OCI-LY3 (cell line): ENCODE measurements around the gene NRXN3.

ENCODE experiments used
- H2AFZ ChIP-seq: fragments of 200-600, 300-600 bp; shearing (Covaris generic); 2 replicates; pipeline ENCODE4 v1.6.0; 2014; ENCODE audit warnings: antibody characterized with exemption, low read depth, low read length
- H3K27ac ChIP-seq: fragments of 200-600, 300-600 bp; sonication (generic); 2 replicates; pipeline ENCODE4 v1.5.1; 2014; ENCODE audit warnings: mild to moderate bottlenecking, low read length, moderate library complexity, mixed read lengths
- H3K27me3 ChIP-seq: fragments of 200-600, 300-600 bp; sonication (generic); 2 replicates; pipeline ENCODE4 v1.6.1; 2014; ENCODE audit warnings: low read depth, low read length, mixed read lengths
- H3K36me3 ChIP-seq: fragments of 200-600, 300-600 bp; sonication (generic); replicated peaks from 2 replicates; pipeline ENCODE3; 2014; ENCODE audit warnings: low read depth, low read length, mixed read lengths
- H3K4me1 ChIP-seq: fragments of 300-600, 200-600 bp; sonication (generic); 2 replicates; pipeline ENCODE4 v1.6.1; 2014; ENCODE audit warnings: low read length, mixed read lengths
- H3K4me2 ChIP-seq: fragments of 200-600, 300-600 bp; sonication (generic); 2 replicates; pipeline ENCODE4 v1.6.1; 2014; ENCODE audit warnings: low read length, mixed read lengths
- H3K4me3 ChIP-seq: fragments of 300-600, 200-600 bp; sonication (generic); 2 replicates; pipeline ENCODE4 v1.5.1; 2014; ENCODE audit warnings: antibody characterized with exemption, mild to moderate bottlenecking, low read length, moderate library complexity
- H3K79me2 ChIP-seq: fragments of 300-600, 200-600 bp; shearing (Covaris generic); 2 replicates; pipeline ENCODE4 v1.6.1; 2014; ENCODE audit warnings: mild to moderate bottlenecking, low read length, mixed read lengths
- H3K9ac ChIP-seq: fragments of 300-600, 200-600 bp; shearing (Covaris generic); 2 replicates; pipeline ENCODE4 v1.6.0; 2014; ENCODE audit warnings: mild to moderate bottlenecking, low read length, moderate library complexity
- H3K9me3 ChIP-seq: fragments of 200-600, 300-600 bp; shearing (Covaris generic); 2 replicates; pipeline ENCODE4 v1.6.1; 2014; ENCODE audit warnings: low read length, mixed read lengths; ENCODE audit not compliant: insufficient read depth
- H4K20me1 ChIP-seq: fragments of 200-600, 300-600 bp; sonication (generic); 2 replicates; pipeline ENCODE4 v1.6.1; 2016; ENCODE audit warnings: low read length, mixed read lengths; ENCODE audit not compliant: insufficient read depth
- EZH2phosphoT487 ChIP-seq: fragments of 200-600 bp; shearing (Covaris generic); IDR thresholded peaks from 2 replicates; pipeline ENCODE4 v1.6.1; 2018; ENCODE audit warnings: antibody characterized with exemption, mixed run types, low read depth
- TF ChIP-seq, protein P1 (sequence below): fragments of 200-600, 300-600 bp; sonication (generic); IDR thresholded peaks from 2 replicates; pipeline ENCODE4 v1.5.1; 2014; ENCODE audit warnings: antibody characterized with exemption, low read length, low read depth

Gene NRXN3

DNA sequence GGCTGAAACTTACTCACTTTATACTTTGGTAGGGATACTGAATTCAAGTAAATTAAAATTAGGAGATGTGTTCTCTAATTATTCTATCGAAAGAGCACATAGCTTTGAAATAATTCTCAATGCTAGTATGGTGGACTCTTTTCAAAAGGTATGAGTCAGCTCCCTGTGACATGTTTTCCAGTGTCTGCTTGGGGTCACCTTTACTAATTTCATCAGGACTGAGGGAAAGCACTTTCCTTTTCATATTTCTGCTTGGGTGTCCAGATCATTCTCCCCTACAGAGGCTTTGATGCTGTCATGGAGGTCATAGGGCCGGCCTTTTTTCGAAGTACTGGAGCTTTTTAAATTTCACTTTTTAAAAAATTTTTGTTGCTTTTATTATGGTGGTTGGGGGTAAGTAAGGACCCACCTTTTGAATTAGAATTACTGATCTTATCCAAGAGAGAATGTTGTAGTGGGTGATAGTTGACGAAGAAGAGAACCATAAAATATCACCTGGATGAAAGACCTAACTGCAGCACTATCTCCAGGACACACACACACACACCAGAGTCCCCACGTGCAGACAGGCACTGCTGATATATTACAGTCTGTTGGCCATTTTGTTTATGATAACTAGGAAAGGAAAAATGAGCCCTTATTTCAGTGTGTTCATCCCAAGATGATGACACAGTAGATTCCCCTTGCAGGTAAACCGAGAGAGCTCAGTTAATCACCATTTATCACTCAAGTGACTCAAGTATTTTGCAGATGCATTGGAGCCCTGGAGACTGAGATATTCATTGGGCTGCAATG lies 1482.5 kb downstream of the NRXN3 start:
- no peaks in the 10 kb centered on the region for H3K27me3 ChIP-seq
- no peak overlapping the region for H3K4me3 ChIP-seq
- H3K9me3 ChIP-seq: no peaks in the 10 kb centered on the region
- H2AFZ ChIP-seq: no peak overlapping the region
- no peaks in the 10 kb centered on the region for H4K20me1 ChIP-seq
- no peak overlapping the region for H3K9ac ChIP-seq
- TF ChIP-seq, protein P1, sequence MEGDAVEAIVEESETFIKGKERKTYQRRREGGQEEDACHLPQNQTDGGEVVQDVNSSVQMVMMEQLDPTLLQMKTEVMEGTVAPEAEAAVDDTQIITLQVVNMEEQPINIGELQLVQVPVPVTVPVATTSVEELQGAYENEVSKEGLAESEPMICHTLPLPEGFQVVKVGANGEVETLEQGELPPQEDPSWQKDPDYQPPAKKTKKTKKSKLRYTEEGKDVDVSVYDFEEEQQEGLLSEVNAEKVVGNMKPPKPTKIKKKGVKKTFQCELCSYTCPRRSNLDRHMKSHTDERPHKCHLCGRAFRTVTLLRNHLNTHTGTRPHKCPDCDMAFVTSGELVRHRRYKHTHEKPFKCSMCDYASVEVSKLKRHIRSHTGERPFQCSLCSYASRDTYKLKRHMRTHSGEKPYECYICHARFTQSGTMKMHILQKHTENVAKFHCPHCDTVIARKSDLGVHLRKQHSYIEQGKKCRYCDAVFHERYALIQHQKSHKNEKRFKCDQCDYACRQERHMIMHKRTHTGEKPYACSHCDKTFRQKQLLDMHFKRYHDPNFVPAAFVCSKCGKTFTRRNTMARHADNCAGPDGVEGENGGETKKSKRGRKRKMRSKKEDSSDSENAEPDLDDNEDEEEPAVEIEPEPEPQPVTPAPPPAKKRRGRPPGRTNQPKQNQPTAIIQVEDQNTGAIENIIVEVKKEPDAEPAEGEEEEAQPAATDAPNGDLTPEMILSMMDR: no peak
- no peak for TF ChIP-seq EZH2phosphoT487
- H3K27ac ChIP-seq: no peak overlapping the region
- no peaks in the 10 kb centered on the region for H3K79me2 ChIP-seq
- H3K4me2 ChIP-seq: no peak overlapping the region
- H3K4me1 ChIP-seq: no peaks in the 10 kb centered on the region
- no peaks in the 10 kb centered on the region for H3K36me3 ChIP-seq

DNA sequence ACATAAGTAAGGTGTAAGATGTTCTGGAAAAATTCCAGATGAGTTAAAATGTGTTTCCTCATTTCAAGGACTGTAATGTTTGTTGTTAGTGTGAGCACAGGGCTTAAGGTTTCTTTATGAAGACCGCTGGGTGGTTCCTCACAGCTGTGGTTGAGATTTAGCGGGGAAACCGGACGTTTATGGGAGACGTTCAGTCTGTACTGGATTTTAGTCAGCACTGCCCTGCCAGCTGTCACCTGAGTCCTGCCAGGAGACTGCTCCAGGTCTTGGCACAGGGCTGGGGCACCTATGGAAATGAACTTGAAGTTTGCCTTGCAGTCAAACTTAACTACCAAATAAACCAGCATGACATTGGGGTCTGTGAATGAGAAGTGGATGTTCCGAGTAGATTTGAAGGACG lies 1485.9 kb downstream of the NRXN3 start:
- TF ChIP-seq, protein P1: no peak
- no peak for TF ChIP-seq EZH2phosphoT487
- Histone ChIP-seq H3K4me3 (no peak overlapping the region), H3K36me3 (no peaks in the 10 kb centered on the region), H3K4me2 (no peak overlapping the region), H3K27ac (no peak overlapping the region), H3K4me1 (no peaks in the 10 kb centered on the region), H2AFZ (no peak overlapping the region), H4K20me1 (no peaks in the 10 kb centered on the region), H3K9me3 (no peaks in the 10 kb centered on the region), H3K9ac (no peak overlapping the region), H3K79me2 (no peaks in the 10 kb centered on the region), H3K27me3 (no peaks in the 10 kb centered on the region)

DNA sequence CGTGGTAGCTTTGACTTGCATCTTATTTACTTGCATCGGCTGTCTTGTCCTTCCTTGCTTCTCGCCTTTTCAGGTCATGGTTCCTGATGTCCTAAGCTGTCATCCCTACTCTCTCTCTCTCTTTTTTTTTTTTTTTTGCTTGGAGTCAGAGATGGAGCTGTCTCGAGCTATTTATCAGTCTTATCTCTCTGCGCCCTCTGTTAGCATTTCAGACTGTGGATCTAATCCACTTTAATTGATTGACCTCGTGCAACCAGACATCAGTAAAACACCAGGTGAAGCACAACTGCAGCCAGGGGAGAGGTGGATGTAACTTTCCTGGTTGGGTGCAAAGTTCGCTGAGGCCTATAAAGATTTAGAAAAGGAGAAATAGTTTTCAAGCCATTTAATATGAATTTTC lies 1486.3 kb downstream of the NRXN3 start:
- H3K4me1 ChIP-seq: no peaks in the 10 kb centered on the region
- no peaks in the 10 kb centered on the region for H3K27me3 ChIP-seq
- H3K4me2 ChIP-seq: no peak overlapping the region
- H2AFZ ChIP-seq: no peak overlapping the region
- H4K20me1 ChIP-seq: no peaks in the 10 kb centered on the region
- H3K36me3 ChIP-seq: no peaks in the 10 kb centered on the region
- H3K9ac ChIP-seq: no peak overlapping the region
- no peak overlapping the region for H3K27ac ChIP-seq
- no peak for TF ChIP-seq EZH2phosphoT487
- TF ChIP-seq, protein P1: no peak
- H3K9me3 ChIP-seq: no peaks in the 10 kb centered on the region
- H3K79me2 ChIP-seq: no peaks in the 10 kb centered on the region
- H3K4me3 ChIP-seq: no peak overlapping the region

DNA sequence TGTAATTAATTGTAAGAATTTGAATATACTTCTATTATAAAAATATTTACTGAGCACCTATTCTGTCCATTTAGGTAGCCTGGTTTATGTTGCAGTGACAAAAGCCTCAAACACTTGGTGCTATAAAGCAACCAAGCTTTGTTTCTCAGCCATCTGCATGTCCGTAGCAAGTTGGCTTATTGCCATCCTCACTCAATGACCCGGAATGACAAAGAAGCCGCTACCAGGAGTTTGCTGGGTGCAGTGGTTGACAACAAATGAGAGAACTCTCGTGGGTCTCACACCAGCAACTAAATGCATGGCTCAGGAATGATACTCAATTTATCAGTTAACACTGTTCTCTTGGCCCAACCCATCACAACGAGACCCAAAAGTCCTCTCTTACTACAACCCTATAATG lies 1488.0 kb downstream of the NRXN3 start:
- no peak overlapping the region for H2AFZ ChIP-seq
- no peaks in the 10 kb centered on the region for H4K20me1 ChIP-seq
- H3K27me3 ChIP-seq: no peaks in the 10 kb centered on the region
- H3K79me2 ChIP-seq: no peaks in the 10 kb centered on the region
- no peak overlapping the region for H3K4me2 ChIP-seq
- no peaks in the 10 kb centered on the region for H3K9me3 ChIP-seq
- TF ChIP-seq EZH2phosphoT487: no peak
- TF ChIP-seq, protein P1: no peak
- H3K4me1 ChIP-seq: no peaks in the 10 kb centered on the region
- no peaks in the 10 kb centered on the region for H3K36me3 ChIP-seq
- no peak overlapping the region for H3K27ac ChIP-seq
- no peak overlapping the region for H3K4me3 ChIP-seq
- no peak overlapping the region for H3K9ac ChIP-seq
